ENCODE results near the gene PRKCG.

The PRKCG gene

GRCh38 chr19:53872762-53873161 is 9.2 kb upstream of the PRKCG start:
- DNase-seq (ENCODE audit: low spot score), result no peak

- DNase-seq (ENCODE audit: low spot score), result no peak
Observed at GRCh38 chr19:53873773-53874605, 8.0 kb upstream of the PRKCG start.

- no peak for DNase-seq (ENCODE audit: low spot score)
Observed at GRCh38 chr19:53874606-53874990, 7.4 kb upstream of the PRKCG start.

- no peak for DNase-seq (ENCODE audit: low spot score)
Observed at GRCh38 chr19:53875602-53876325, 6.2 kb upstream of the PRKCG start.

- no peak for DNase-seq (ENCODE audit: low spot score)
Observed at GRCh38 chr19:53876651-53877224, 5.3 kb upstream of the PRKCG start.

GRCh38 chr19:53877361-53877766 is 4.6 kb upstream of the PRKCG start:
- no peak for DNase-seq (ENCODE audit: low spot score)

GRCh38 chr19:53878776-53879139 is 3.2 kb upstream of the PRKCG start:
- DNase-seq (ENCODE audit: low spot score), result no peak

GRCh38 chr19:53879140-53880081 is 2.6 kb upstream of the PRKCG start:
- peak; percentile 28 for DNase-seq (ENCODE audit: low spot score)

- no peak for DNase-seq (ENCODE audit: low spot score)
Observed at GRCh38 chr19:53880711-53881481, 1.1 kb upstream of the PRKCG start.

GRCh38 chr19:53882391-53883050 is 524 bp downstream of the PRKCG start:
- DNase-seq (ENCODE audit: low spot score), result no peak

GRCh38 chr19:53883231-53883661 is 1.2 kb downstream of the PRKCG start:
- DNase-seq (ENCODE audit: low spot score), result no peak

- DNase-seq (ENCODE audit: low spot score), result no peak
Observed at GRCh38 chr19:53883741-53884140, 1.7 kb downstream of the PRKCG start.

GRCh38 chr19:53884256-53884655 is 2.3 kb downstream of the PRKCG start:
- no peak for DNase-seq (ENCODE audit: low spot score)

- DNase-seq (ENCODE audit: low spot score), result no peak
Observed at GRCh38 chr19:53885036-53885435, 3.0 kb downstream of the PRKCG start.

GRCh38 chr19:53892301-53892980 is 10.4 kb downstream of the PRKCG start:
- no peak for DNase-seq (ENCODE audit: low spot score)

GRCh38 chr19:53892981-53893325 is 11.0 kb downstream of the PRKCG start:
- DNase-seq (ENCODE audit: low spot score), result no peak

GRCh38 chr19:53894707-53895106 is 12.7 kb downstream of the PRKCG start:
- no peak for DNase-seq (ENCODE audit: low spot score)

- no peak for DNase-seq (ENCODE audit: low spot score)
Observed at GRCh38 chr19:53896682-53897081, 14.7 kb downstream of the PRKCG start.

- no peak for DNase-seq (ENCODE audit: low spot score)
Observed at GRCh38 chr19:53897459-53897858, 15.5 kb downstream of the PRKCG start.

GRCh38 chr19:53898166-53898565 is 16.2 kb downstream of the PRKCG start:
- no peak for DNase-seq (ENCODE audit: low spot score)

Data from hematopoietic multipotent progenitor cell treated with erythropoietin and hydrocortisone succinate and interleukin-3 and kit ligand, for 15 days (in vitro differentiated cells).